ENCODE measurements around the gene MIPOL1. TPM values are rescaled to one million over a fixed set of nuclear protein-coding genes. Genes with fewer than 3 reads are reported as not detected.

Gene MIPOL1
- total and polyA plus RNA-seq, 9 of the 15 experiments (the other 6 are each of a cell fraction or from before 2014, with no cell fraction given) = 6.7 to 21.9 (median 12.4) TPM

DNA sequence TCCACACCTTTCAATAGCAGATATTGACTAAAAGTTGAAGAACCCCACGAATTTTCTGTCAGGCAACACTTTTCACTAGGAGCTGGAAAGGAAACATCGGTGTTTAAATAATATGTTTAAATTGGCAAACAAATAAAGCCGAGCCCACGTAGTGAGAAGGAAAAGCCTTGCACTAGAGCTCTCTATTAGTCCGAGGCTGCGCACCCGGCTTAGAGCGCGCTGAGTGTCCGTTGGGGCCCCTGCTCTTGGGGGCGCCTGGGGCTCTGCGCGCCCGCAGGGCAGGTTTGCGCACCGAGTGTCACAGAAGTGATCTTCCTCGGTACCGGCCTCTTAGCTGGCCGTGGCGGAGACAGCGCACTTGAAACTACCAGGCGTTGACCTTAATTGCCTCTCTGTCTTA, 404.1 kb downstream of the MIPOL1 start:
- Histone ChIP-seq H3K4me3 (no peak overlapping the region), H3K79me2 (ENCODE audit: control insufficient read depth, insufficient read depth, low read length) (no peaks in the 10 kb centered on the region), H3K4me1 (replicated peaks in 1 of 2; ENCODE audit: control insufficient read depth in 2 of 2, insufficient read depth in 2 of 2, low read length in 2 of 2) (peaks cover 0 to 9% of the 10 kb centered on the region in 2 experiments; a peak in 2 of 5 replicates), H3K9me3 (replicated peaks; ENCODE audit: control insufficient read depth, insufficient read depth, low read depth, low read length) (no peaks in the 10 kb centered on the region; the same call in 1 of the 2 replicates), H3K36me3 (ENCODE audit: control insufficient read depth, insufficient read depth, low read length) (no peaks in the 10 kb centered on the region), H4K20me1 (replicated peaks; ENCODE audit: control insufficient read depth, insufficient read depth, low read length) (no peaks in the 10 kb centered on the region), H3K27me3 (ENCODE audit: control insufficient read depth in 2 of 2, insufficient read depth in 2 of 2, low read length in 2 of 2) (peaks cover 12 to 37% of the 10 kb centered on the region in 2 experiments; a peak in 4 of 5 replicates), H3K4me2 (ENCODE audit: insufficient read depth, low read length) (no peak overlapping the region), H3K9ac (ENCODE audit: insufficient read depth in 1 of 2, low read depth in 2 of 2, low read length in 2 of 2) (no peak overlapping the region; a peak in 1 of 4 replicates), H3K27ac (ENCODE audit: extremely low read depth, low read depth, low read length) (no peak overlapping the region), H2AFZ (ENCODE audit: low read depth, low read length) (no peak overlapping the region), H3K9me1 (ENCODE audit: control insufficient read depth, insufficient read depth, low read length) (no peaks in the 10 kb centered on the region)
- no peak for TF ChIP-seq E4F1 (CRISPR knock-in tag; IDR thresholded peaks at IDR 0.05; ENCODE audit: borderline replicate concordance)
- TF ChIP-seq CHCHD3 (CRISPR knock-in tag; IDR thresholded peaks at IDR 0.05) = no peak
- TF ChIP-seq ATF2 (CRISPR knock-in tag; IDR thresholded peaks at IDR 0.05) = no peak
- TF ChIP-seq HDAC2 (IDR thresholded peaks at IDR 0.05) = no peak
- TF ChIP-seq BRD9 (IDR thresholded peaks at IDR 0.05; ENCODE audit: low read depth, partially characterized antibody) = no peak
- no peak for FAIRE-seq
- ChIA-PET POLR2A (no interaction called here), CTCF (ENCODE audit: low intra/inter-chr PET ratio) (no interaction called here)
- in situ Hi-C loops (cut with MboI) (no loop called here), intact Hi-C loops (cut with micrococcal nuclease) (no loop called here)
- 32% methylated on average over 21 of the region's 22 CpGs for WGBS (ENCODE audit: insufficient coverage, low coverage, missing lambda C conversion rate)
- DNase-seq (ENCODE audit: extremely low read depth in 1 of 4, low spot score in 3 of 4) = no peak
- no peak for ATAC-seq
- BruUV-seq (replicated peaks) = no TSS peak

Small RNA genes lying within 50 kb of the gene (small RNA-seq; reads per million reads assigned to genes)
- gene RNU6-273P = not detected
- not detected for gene RNU6-886P

Other genes starting within 250 kb of the MIPOL1 start
- 21.6 and 25.8 TPM in 2 replicates for gene SLC25A21, start 25.3 kb upstream of the MIPOL1 start, total RNA-seq (2014; rRNA removed)
- 40.8 and 44.8 TPM in 2 replicates for gene SLC25A21, start 25.3 kb upstream of the MIPOL1 start, total RNA-seq (2014; rRNA removed; fragmentation: Illumina TruSeq; extraction: Trizol)
- 34.8 and 46.9 TPM in 2 replicates for gene SLC25A21, start 25.3 kb upstream of the MIPOL1 start, total RNA-seq (2015; rRNA removed; fragmentation: Illumina TruSeq; extraction: Trizol)
- 25.1 and 28.7 TPM in 2 replicates for gene SLC25A21, start 25.3 kb upstream of the MIPOL1 start, total RNA-seq (2021)
- gene SLC25A21, start 25.3 kb upstream of the MIPOL1 start, polyA plus RNA-seq (2011; rRNA removed) = 9.3 and 15.2 TPM in 2 replicates
- gene SLC25A21, start 25.3 kb upstream of the MIPOL1 start, polyA plus RNA-seq (2014; fragmentation: Illumina TruSeq; extraction: Trizol) = 20.1 and 21.5 TPM in 2 replicates
- 10 to 100 TPM; 44.6 to 46.7 TPM for gene SLC25A21, start 25.3 kb upstream of the MIPOL1 start, polyA plus RNA-seq (2014; fragmentation: Nextera tagmentation; extraction: Ambion mirVana)
- gene SLC25A21, start 25.3 kb upstream of the MIPOL1 start, polyA plus RNA-seq (2014; rRNA removed) = 15.7 and 17.7 TPM in 2 replicates

Measured in K562 (cell line).